ENCODE data around the gene TRPM5. TPM values are rescaled to one million over a fixed set of nuclear protein-coding genes. Genes with fewer than 3 reads are reported as not detected.

TRPM5 gene
- total and polyA plus RNA-seq, 9 of the 15 experiments (the other 6 are each of a cell fraction or from before 2014, with no cell fraction given): not detected

GRCh38 chr11:2466869-2467694, 22.8 kb upstream of the TRPM5 start:
- 9% methylated on average over 16 of the region's 16 CpGs for WGBS (ENCODE audit: insufficient coverage, low coverage, missing lambda C conversion rate)
- DNase-seq (ENCODE audit: extremely low read depth in 1 of 4, low spot score in 3 of 4): peak in 2 of 4 experiments; percentile 5 to 10
- peaks cover 17 to 74% of the 10 kb centered on the region in 2 experiments; a peak in 4 of 5 replicates for H3K27me3 ChIP-seq (ENCODE audit: control insufficient read depth in 2 of 2, insufficient read depth in 2 of 2, low read length in 2 of 2)
- 0 out of 2 replicates have a peak, but pooled peaks cover 3% of the 10 kb centered on the region for H4K20me1 ChIP-seq (replicated peaks; ENCODE audit: control insufficient read depth, insufficient read depth, low read length)
- H3K9me3 ChIP-seq (replicated peaks; ENCODE audit: control insufficient read depth, insufficient read depth, low read depth, low read length): no peaks in the 10 kb centered on the region
- ATAC-seq: peak; percentile 39; the same call in 2 of the 3 replicates
- H3K27ac ChIP-seq (ENCODE audit: extremely low read depth, low read depth, low read length): no peak overlapping the region
- no peaks in the 10 kb centered on the region for H3K79me2 ChIP-seq (ENCODE audit: control insufficient read depth, insufficient read depth, low read length)
- intact Hi-C loops (cut with micrococcal nuclease) (no loop called here), in situ Hi-C loops (cut with MboI) (no loop called here)
- ChIA-PET POLR2A (no interaction called here), CTCF (ENCODE audit: low intra/inter-chr PET ratio) (no interaction called here)
- no peak overlapping the region for H3K4me3 ChIP-seq
- H2AFZ ChIP-seq (ENCODE audit: low read depth, low read length): no peak overlapping the region
- FAIRE-seq: no peak
- peaks cover 2% of the 10 kb centered on the region for H3K9me1 ChIP-seq (ENCODE audit: control insufficient read depth, insufficient read depth, low read length)
- no peaks in the 10 kb centered on the region for H3K36me3 ChIP-seq (ENCODE audit: control insufficient read depth, insufficient read depth, low read length)
- H3K4me2 ChIP-seq (ENCODE audit: insufficient read depth, low read length): no peak overlapping the region
- H3K4me1 ChIP-seq (replicated peaks in 1 of 2; ENCODE audit: control insufficient read depth in 2 of 2, insufficient read depth in 2 of 2, low read length in 2 of 2): peaks cover 0 to 23% of the 10 kb centered on the region in 2 experiments; a peak in 2 of 5 replicates
- no TSS peak for BruUV-seq (replicated peaks)
- H3K9ac ChIP-seq (ENCODE audit: insufficient read depth in 1 of 2, low read depth in 2 of 2, low read length in 2 of 2): peak overlapping the region in 1 of 2 experiments; percentile 52; a peak in 2 of 4 replicates
- peak; percentile 57; the same call in 1 of the 2 replicates for TF ChIP-seq USF1 (CRISPR knock-in tag; IDR thresholded peaks at IDR 0.05)
- no peak for TF ChIP-seq FUS (optimal IDR thresholded peaks at IDR 0.05; ENCODE audit: low read depth, low read length)
- no peak for TF ChIP-seq ZNF398 (CRISPR knock-in tag; IDR thresholded peaks at IDR 0.05)
- TF ChIP-seq SP2 (IDR thresholded peaks at IDR 0.05; ENCODE audit: extremely low read depth, low read depth, low read length, poor library complexity, severe bottlenecking): no peak
- no peak for TF ChIP-seq ZNF445 (CRISPR knock-in tag; IDR thresholded peaks at IDR 0.05; ENCODE audit: low read depth)
- no peak for TF ChIP-seq NFIX (CRISPR knock-in tag; IDR thresholded peaks at IDR 0.05; ENCODE audit: low read depth)
- no peak for TF ChIP-seq RBM14 (IDR thresholded peaks at IDR 0.05; ENCODE audit: borderline replicate concordance, insufficient read depth, low read depth, low read length)
- peak; percentile 59; the same call in 1 of the 2 replicates for TF ChIP-seq TFAP4 (CRISPR knock-in tag; IDR thresholded peaks at IDR 0.05; ENCODE audit: borderline replicate concordance)
- no peak for TF ChIP-seq MAFK (IDR thresholded peaks at IDR 0.05; ENCODE audit: low read length)
- TF ChIP-seq SRSF9 (IDR thresholded peaks at IDR 0.05; ENCODE audit: borderline replicate concordance, low read depth, low read length): no peak
- no peak for TF ChIP-seq YBX1 (IDR thresholded peaks at IDR 0.05)
- no peak for TF ChIP-seq ZNF696 (CRISPR knock-in tag; conservative IDR thresholded peaks at IDR 0.05)
- no peak for TF ChIP-seq ZKSCAN1 (IDR thresholded peaks at IDR 0.05; ENCODE audit: low read depth, low read length)
- TF ChIP-seq MYBL2 (IDR thresholded peaks at IDR 0.05; ENCODE audit: low read depth): no peak
- no peak for TF ChIP-seq MYBL2 (CRISPR knock-in tag; IDR thresholded peaks at IDR 0.05; ENCODE audit: borderline replicate concordance)
- no peak for TF ChIP-seq HDAC2 (IDR thresholded peaks at IDR 0.05)
- no peak for TF ChIP-seq RBM39 (optimal IDR thresholded peaks at IDR 0.05; ENCODE audit: low read depth, low read length)

Measured in K562 (cell line).